ENCODE data around the gene INSL4. TPM values are rescaled to one million over a fixed set of nuclear protein-coding genes. Genes with fewer than 3 reads are reported as not detected.

INSL4 gene
- total RNA-seq: not detected in 2 replicates

DNA sequence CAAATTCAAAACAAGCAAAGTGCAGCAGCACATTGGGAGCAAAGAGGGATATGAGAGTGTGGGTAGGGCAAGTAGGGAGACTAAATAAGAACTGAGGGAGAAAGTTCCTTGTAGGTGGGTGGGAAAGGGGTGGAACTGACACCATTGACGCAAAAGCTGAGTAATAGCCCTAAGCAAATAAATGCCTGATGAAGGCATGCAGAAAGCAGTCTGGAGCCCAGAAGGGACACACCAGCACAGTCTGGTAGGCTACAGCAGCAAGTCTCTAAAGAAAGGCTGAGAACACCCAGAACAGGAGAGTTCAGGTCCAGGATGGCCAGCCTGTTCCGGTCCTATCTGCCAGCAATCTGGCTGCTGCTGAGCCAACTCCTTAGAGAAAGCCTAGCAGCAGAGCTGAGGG, at the start of gene INSL4:
Gene INSL4, plus strand, starts transcription at position 208 of the 400 bp plus-strand sequence. Its CDS starts 105 bp downstream, at position 313.

DNA sequence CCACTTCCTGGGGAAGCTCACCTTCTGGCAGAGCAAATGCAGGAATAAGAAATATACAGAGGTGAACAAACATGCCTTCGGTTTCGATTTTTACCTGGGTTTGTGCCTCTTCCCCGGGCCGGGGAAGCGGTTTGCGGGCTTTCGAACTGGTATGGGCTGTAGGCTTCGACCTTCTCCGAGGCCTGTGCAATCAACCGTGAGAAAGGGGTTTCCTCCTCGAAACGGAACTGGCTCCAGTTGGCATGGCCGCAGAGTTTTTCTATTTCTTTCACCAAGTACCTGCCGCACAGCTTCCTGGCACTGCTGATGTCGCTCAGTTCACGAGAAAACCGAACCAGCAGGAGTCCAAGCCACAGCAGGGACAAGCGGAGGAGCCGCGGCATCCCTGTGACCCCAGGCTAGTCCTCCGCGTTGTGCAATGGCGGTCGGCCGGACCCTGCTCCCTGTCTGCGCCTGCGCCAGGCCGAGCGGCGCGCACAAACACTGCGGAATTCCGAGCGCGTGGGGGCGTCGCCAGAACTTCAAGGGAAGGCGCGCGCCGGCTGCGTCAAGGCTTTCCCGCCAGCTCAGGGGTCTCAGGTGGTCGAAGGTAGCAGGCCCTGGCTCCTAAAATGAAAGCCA, 45.9 kb upstream of the INSL4 start, which contains the start of gene INSL6:
Gene INSL6, minus strand, starts transcription at position 420 of the 621 bp plus-strand sequence. Its CDS starts 37 bp downstream, at position 383.

Other genes with a start within 250 kb of the INSL4 start
- gene JAK2, start 246.1 kb upstream of the INSL4 start, total RNA-seq: 12.1 and 13.5 TPM in 2 replicates
- not detected in 2 replicates for gene INSL6, start 45.8 kb upstream of the INSL4 start, total RNA-seq
- not detected in 2 replicates for gene RLN2, start 73.3 kb downstream of the INSL4 start, total RNA-seq
- not detected in 2 replicates for gene RLN1, start 108.5 kb downstream of the INSL4 start, total RNA-seq
- gene PLGRKT, start 206.5 kb downstream of the INSL4 start, total RNA-seq: 9.0 and 16.5 TPM in 2 replicates
- 6.5 and 19.7 TPM in 2 replicates for gene CD274, start 219.1 kb downstream of the INSL4 start, total RNA-seq

Measured in regular cardiac myocyte (primary cell).